ENCODE measurements around the gene MRPL44.

GRCh38 chr2:223998948-223999347 lies 41.7 kb downstream of the MRPL44 start:
- TF ChIP-seq CTCF (IDR thresholded peaks at IDR 0.05; ENCODE audit: low read length) (no peak), EZH2 (IDR thresholded peaks at IDR 0.05; ENCODE audit: borderline replicate concordance, low read length) (no peak)

Measured in OCI-LY1 (cell line).